Astrocyte (in vitro differentiated cells and primary cell): ENCODE results near the gene KCNN3. TPM values are rescaled to one million over a fixed set of nuclear protein-coding genes. Genes with fewer than 3 reads are reported as not detected.

Source experiments
- DNase-seq: peaks from one replicate; pipeline ENCODE4 v3.0.0-alpha.2; 2010; ENCODE audit warnings: low read depth
- FAIRE-seq: peaks from 2 replicates; lab custom pipeline; 2011; peaks lifted over from hg19 to GRCh38; lab: Jason Lieb, UNC
- H2AFZ ChIP-seq: 2 replicates; pipeline ENCODE4 v1.6.0; 2012; ENCODE audit warnings: low read depth, low read length, inconsistent platforms
- H3K27ac ChIP-seq: 2 replicates; pipeline ENCODE4 v1.5.1; 2011; ENCODE audit warnings: low read depth, low read length, inconsistent platforms
- H3K27me3 ChIP-seq: 2 replicates; pipeline ENCODE4 v1.6.0; 2011; ENCODE audit warnings: low read length, inconsistent platforms; ENCODE audit not compliant: insufficient read depth
- H3K36me3 ChIP-seq: 2 replicates; pipeline ENCODE4 v1.5.1; 2011; ENCODE audit warnings: low read length, inconsistent platforms; ENCODE audit not compliant: insufficient read depth
- H3K4me1 ChIP-seq: 2 replicates; pipeline ENCODE4 v1.5.1; 2011; ENCODE audit warnings: low read length, inconsistent platforms; ENCODE audit not compliant: insufficient read depth
- H3K4me2 ChIP-seq: 2 replicates; pipeline ENCODE4 v1.6.0; 2012; ENCODE audit warnings: low read length, inconsistent platforms
- H3K4me3 ChIP-seq: 2 replicates; pipeline ENCODE4 v1.5.1; 2011; ENCODE audit warnings: low read depth, mild to moderate bottlenecking, low read length, inconsistent platforms; ENCODE audit not compliant: insufficient read depth
- H3K79me2 ChIP-seq: 2 replicates; pipeline ENCODE4 v1.6.0; 2012; ENCODE audit warnings: mild to moderate bottlenecking, low read length, inconsistent platforms; ENCODE audit not compliant: insufficient read depth
- H3K9ac ChIP-seq: 2 replicates; pipeline ENCODE4 v1.6.0; 2012; ENCODE audit warnings: mild to moderate bottlenecking, low read length, inconsistent platforms
- H3K9me3 ChIP-seq: 2 replicates; pipeline ENCODE4 v1.5.1; 2012; ENCODE audit warnings: low read depth, mild to moderate bottlenecking, low read length, inconsistent platforms; ENCODE audit not compliant: insufficient read depth
- H4K20me1 ChIP-seq: 2 replicates; pipeline ENCODE4 v1.6.0; 2012; ENCODE audit warnings: low read length, inconsistent platforms; ENCODE audit not compliant: insufficient read depth
- H3K27ac Mint-ChIP-seq: one replicate; pipeline ENCODE4 v1.8.0; 2021; ENCODE audit warnings: mild to moderate bottlenecking, mixed read lengths; ENCODE audit not compliant: unreplicated experiment
- H3K27me3 Mint-ChIP-seq: one replicate; pipeline ENCODE4 v1.8.0; 2021; ENCODE audit warnings: low read depth, mixed read lengths; ENCODE audit not compliant: unreplicated experiment
- H3K36me3 Mint-ChIP-seq: one replicate; pipeline ENCODE4 v1.8.0; 2021; ENCODE audit warnings: low read depth, mixed read lengths; ENCODE audit not compliant: unreplicated experiment
- H3K4me1 Mint-ChIP-seq: one replicate; pipeline ENCODE4 v1.8.0; 2021; ENCODE audit warnings: low read depth, mixed read lengths; ENCODE audit not compliant: unreplicated experiment
- H3K4me3 Mint-ChIP-seq: one replicate; pipeline ENCODE4 v1.8.0; 2021; ENCODE audit warnings: mild to moderate bottlenecking, moderate library complexity, mixed read lengths; ENCODE audit not compliant: unreplicated experiment
- H3K9me3 Mint-ChIP-seq: one replicate; pipeline ENCODE4 v1.8.0; 2021; ENCODE audit warnings: mild to moderate bottlenecking, mixed read lengths; ENCODE audit not compliant: unreplicated experiment
- CTCF ChIP-seq: IDR thresholded peaks from 2 replicates; pipeline ENCODE4 v1.5.1; 2011; ENCODE audit warnings: low read depth, mild to moderate bottlenecking, inconsistent platforms, low read length, moderate library complexity; ENCODE audit not compliant: insufficient read depth
- EZH2 ChIP-seq: IDR thresholded peaks from 2 replicates; pipeline ENCODE4 v1.6.1; 2012; ENCODE audit warnings: mild to moderate bottlenecking, low read length, inconsistent platforms; ENCODE audit not compliant: insufficient read depth
- total RNA-seq: library from RNA; stranded (reverse); gene quantifications from 2 replicates; pipeline ENCODE4 v1.2.1, GENCODE V29; 2021

KCNN3 gene
- total RNA-seq, 1 donor from 2014 or later: 0.66 TPM

GRCh38 chr1:154867841-154868605 lies 2.1 kb downstream of the KCNN3 start:
- no peak for DNase-seq
- no peak for TF ChIP-seq CTCF
- peak; percentile 21 for TF ChIP-seq EZH2
- no peaks in the 10 kb centered on the region for H4K20me1 ChIP-seq
- H3K9ac ChIP-seq: peak overlapping the region; percentile 63
- H3K27ac ChIP-seq: no peak overlapping the region
- H3K27me3 Mint-ChIP-seq: peaks cover 12% of the 10 kb centered on the region
- H3K4me3 ChIP-seq: peak overlapping the region; percentile 42
- no peaks in the 10 kb centered on the region for H3K9me3 Mint-ChIP-seq
- H3K36me3 ChIP-seq: no peaks in the 10 kb centered on the region
- peak overlapping the region; percentile 82 for H3K4me2 ChIP-seq
- H3K4me3 Mint-ChIP-seq: peak overlapping the region; percentile 37
- H3K36me3 Mint-ChIP-seq: no peaks in the 10 kb centered on the region
- FAIRE-seq: no peak
- H3K79me2 ChIP-seq: no peaks in the 10 kb centered on the region
- H3K27me3 ChIP-seq: peaks cover 9% of the 10 kb centered on the region
- H3K4me1 ChIP-seq: peaks cover 52% of the 10 kb centered on the region
- peak overlapping the region; percentile 6 for H3K27ac Mint-ChIP-seq
- peaks cover 22% of the 10 kb centered on the region for H3K4me1 Mint-ChIP-seq
- no peaks in the 10 kb centered on the region for H3K9me3 ChIP-seq
- H2AFZ ChIP-seq: peak overlapping the region; percentile 68

DNA sequence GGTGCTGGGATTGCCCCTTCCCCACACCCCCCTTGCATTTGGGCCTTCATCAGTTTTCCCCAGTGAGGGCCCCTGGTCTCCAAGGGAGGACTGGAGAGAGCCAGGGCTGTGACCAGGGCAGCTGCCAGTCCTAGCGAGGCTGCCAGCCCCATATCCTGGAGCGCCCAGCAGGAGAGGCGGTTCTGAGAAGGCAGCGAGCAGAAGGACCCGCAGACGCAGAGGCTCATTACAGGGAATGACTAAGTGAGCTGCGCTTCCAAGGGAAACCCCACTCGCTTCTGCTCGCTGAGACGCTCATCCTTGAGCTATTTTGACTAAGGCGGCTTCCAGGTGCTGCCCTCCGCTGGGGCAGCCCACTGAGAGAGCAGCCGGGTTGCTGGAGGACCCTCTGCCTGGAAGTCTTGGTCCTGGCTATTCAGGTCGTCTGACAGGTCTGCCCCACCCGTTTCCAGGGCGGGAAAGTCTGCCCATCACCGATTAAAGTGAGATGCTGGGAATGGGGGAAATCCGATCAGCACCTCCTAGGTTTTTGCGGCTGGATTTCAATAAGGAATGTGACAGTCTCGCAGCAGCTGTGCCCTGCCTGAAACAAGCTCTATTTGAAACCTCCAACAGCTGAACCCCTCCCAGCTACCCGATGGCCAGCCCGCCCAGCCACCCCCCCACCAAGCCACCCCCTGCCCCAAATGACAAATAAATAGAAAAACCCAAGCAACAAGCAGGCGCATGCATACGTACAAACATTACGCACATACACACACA lies 2.8 kb downstream of the KCNN3 start:
- no peak for FAIRE-seq
- Mint-ChIP-seq H3K36me3 (no peaks in the 10 kb centered on the region), H3K27ac (no peak overlapping the region), H3K4me3 (no peak overlapping the region), H3K9me3 (no peaks in the 10 kb centered on the region), H3K4me1 (peaks cover 28% of the 10 kb centered on the region), H3K27me3 (peaks cover 6% of the 10 kb centered on the region)
- Histone ChIP-seq H2AFZ (peak overlapping the region; percentile 62), H3K9me3 (no peaks in the 10 kb centered on the region), H3K27me3 (peaks cover 9% of the 10 kb centered on the region), H3K4me1 (peaks cover 57% of the 10 kb centered on the region), H3K79me2 (no peaks in the 10 kb centered on the region), H3K4me2 (peak overlapping the region; percentile 82), H3K27ac (peak overlapping the region; percentile 59), H4K20me1 (no peaks in the 10 kb centered on the region), H3K9ac (peak overlapping the region; percentile 59), H3K36me3 (no peaks in the 10 kb centered on the region), H3K4me3 (peak overlapping the region; percentile 3)
- DNase-seq: peak; percentile 73
- TF ChIP-seq EZH2 (no peak), CTCF (no peak)
